WTC11 (cell line): Measurements from ENCODE around the gene PSMC3. TPM values are rescaled to one million over a fixed set of nuclear protein-coding genes. Genes with fewer than 3 reads are reported as not detected.

Experiments used
- ATAC-seq: fragments of 200-7000 bp; cut with Tn5 transposase; 2 replicates; pipeline ENCODE4 v1.10.0; 2021; ENCODE audit warnings: mild to moderate bottlenecking, moderate library complexity
- CTCF ChIA-PET: fragments of 300-600 bp; sonication (Branson Sonifier 250); formaldehyde crosslinking; loops from one replicate; lab custom pipeline; 2021; ENCODE audit warnings: antibody characterized with exemption; lab: Charles Lee
- POLR2A ChIA-PET: fragments of 350-600 bp; sonication (Branson Sonifier 250); formaldehyde crosslinking; loops from one replicate; lab custom pipeline; 2021; ENCODE audit warnings: antibody characterized with exemption; lab: Charles Lee
- DNase-seq: peaks from one replicate; pipeline ENCODE4 v3.0.0; 2021; ENCODE audit warnings: low spot score
- H3K27ac Mint-ChIP-seq: 2 replicates; pipeline ENCODE4 v1.8.0; 2021; ENCODE audit warnings: mixed read lengths
- H3K27me3 Mint-ChIP-seq: 2 replicates; pipeline ENCODE4 v1.8.0; 2021; ENCODE audit warnings: low read depth, mild to moderate bottlenecking, moderate library complexity, mixed read lengths
- H3K36me3 Mint-ChIP-seq: 2 replicates; pipeline ENCODE4 v1.8.0; 2021; ENCODE audit warnings: mixed read lengths
- H3K4me1 Mint-ChIP-seq: 2 replicates; pipeline ENCODE4 v1.8.0; 2022; ENCODE audit warnings: mixed read lengths
- H3K4me3 Mint-ChIP-seq: 2 replicates; pipeline ENCODE4 v1.8.0; 2021; ENCODE audit warnings: mild to moderate bottlenecking, moderate library complexity, mixed read lengths
- H3K9me3 Mint-ChIP-seq: 2 replicates; pipeline ENCODE4 v1.8.0; 2021; ENCODE audit warnings: mixed read lengths
- EMX1 ChIP-seq: fragments of 250-450 bp; sonication (Bioruptor Pico); IDR thresholded peaks from 2 replicates; pipeline ENCODE4 v1.8.0; 2021; ENCODE audit warnings: mild to moderate bottlenecking
- FOXP4 ChIP-seq: sonication (generic); formaldehyde crosslinking; IDR thresholded peaks from 2 replicates; pipeline ENCODE4 v1.8.0; 2022; ENCODE audit warnings: mild to moderate bottlenecking, missing genetic modification reagents
- HMGA2 ChIP-seq: fragments of 250-450 bp; sonication (Bioruptor Pico); IDR thresholded peaks from 2 replicates; pipeline ENCODE4 v1.4.0; 2021; ENCODE audit warnings: mild to moderate bottlenecking, moderate library complexity
- IRF2 ChIP-seq: sonication (generic); formaldehyde crosslinking; IDR thresholded peaks from 2 replicates; pipeline ENCODE4 v1.8.0; 2022; ENCODE audit warnings: low read depth, missing genetic modification reagents, borderline replicate concordance
- MYBL2 ChIP-seq: sonication (generic); formaldehyde crosslinking; IDR thresholded peaks from 2 replicates; pipeline ENCODE4 v1.8.1; 2023; ENCODE audit warnings: mild to moderate bottlenecking, moderate library complexity, missing genetic modification reagents
- NFE2L1 ChIP-seq: sonication (generic); formaldehyde crosslinking; IDR thresholded peaks from 2 replicates; pipeline ENCODE4 v1.8.1; 2023; ENCODE audit warnings: missing genetic modification reagents
- NR1H2 ChIP-seq: sonication (generic); formaldehyde crosslinking; IDR thresholded peaks from 2 replicates; pipeline ENCODE4 v1.9.0; 2021; ENCODE audit warnings: mild to moderate bottlenecking, moderate library complexity, missing genetic modification reagents
- NR3C1 ChIP-seq: sonication (generic); formaldehyde crosslinking; conservative IDR thresholded peaks from 2 replicates; pipeline ENCODE4 v1.8.1; 2023; ENCODE audit warnings: low read depth, mild to moderate bottlenecking, missing genetic modification reagents
- OVOL2 ChIP-seq: fragments of 250-450 bp; sonication (Bioruptor Pico); IDR thresholded peaks from 2 replicates; pipeline ENCODE4 v1.9.0; 2021; ENCODE audit warnings: mild to moderate bottlenecking, borderline replicate concordance
- RORB ChIP-seq: fragments of 250-450 bp; sonication (Bioruptor Pico); IDR thresholded peaks from 2 replicates; pipeline ENCODE4 v1.9.0; 2021; ENCODE audit warnings: mild to moderate bottlenecking
- SOX15 ChIP-seq: fragments of 250-450 bp; sonication (Bioruptor Pico); IDR thresholded peaks from 2 replicates; pipeline ENCODE4 v1.9.0; 2021; ENCODE audit warnings: mild to moderate bottlenecking
- STAT6 ChIP-seq: sonication (generic); formaldehyde crosslinking; conservative IDR thresholded peaks from 2 replicates; pipeline ENCODE4 v1.8.1; 2023; ENCODE audit warnings: mild to moderate bottlenecking, low read depth, missing genetic modification reagents, moderate library complexity
- ZNF263 ChIP-seq: sonication (generic); formaldehyde crosslinking; IDR thresholded peaks from 2 replicates; pipeline ENCODE4 v1.8.1; 2022; ENCODE audit warnings: low read depth, mild to moderate bottlenecking, moderate library complexity, missing genetic modification reagents
- ZNF423 ChIP-seq: fragments of 250-450 bp; sonication (Bioruptor Pico); IDR thresholded peaks from 2 replicates; pipeline ENCODE4 v2.1.2; 2022; ENCODE audit warnings: mild to moderate bottlenecking, moderate library complexity
- total RNA-seq: library from RNA; stranded (reverse); gene quantifications from 3 replicates; pipeline ENCODE4 v1.2.3, GENCODE V29; 2021
- TF ChIP-seq, protein P1 (sequence below): sonication (generic); formaldehyde crosslinking; IDR thresholded peaks from 2 replicates; pipeline ENCODE4 v1.8.1; 2023; ENCODE audit warnings: mild to moderate bottlenecking, moderate library complexity, missing genetic modification reagents
- TF ChIP-seq, protein P2 (sequence below): sonication (generic); formaldehyde crosslinking; IDR thresholded peaks from 2 replicates; pipeline ENCODE4 v1.8.0; 2022; ENCODE audit warnings: mild to moderate bottlenecking, missing genetic modification reagents
- TF ChIP-seq, protein P3 (sequence below): sonication (generic); formaldehyde crosslinking; IDR thresholded peaks from 2 replicates; pipeline ENCODE4 v1.8.0; 2023; ENCODE audit warnings: missing genetic modification reagents, mild to moderate bottlenecking, borderline replicate concordance

PSMC3 gene
- total RNA-seq, 1 experiment from 2014 or later = 162 TPM

DNA sequence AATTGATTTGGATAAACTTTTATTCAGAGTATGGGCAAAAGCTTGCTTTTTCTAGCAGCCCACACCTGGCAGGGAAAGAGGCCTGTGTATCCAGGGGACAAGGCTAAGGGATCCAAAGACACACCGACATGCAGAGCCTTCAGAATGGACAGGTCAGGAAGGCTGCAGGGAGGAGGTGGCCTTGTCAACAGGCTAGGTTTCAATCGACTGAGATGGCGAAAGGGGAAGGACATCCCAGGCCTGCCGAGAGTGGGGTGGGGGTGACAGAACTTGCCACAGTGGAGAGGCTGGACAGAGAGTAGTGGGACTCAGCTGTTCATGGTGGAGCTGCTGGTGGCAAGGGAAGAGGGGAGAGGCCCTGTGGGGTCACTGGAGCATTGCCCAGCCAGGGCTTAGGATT lies 23.1 kb downstream of the PSMC3 start:
- ChIA-PET CTCF (interaction anchor here (0.6 to 2.1 kb wide), 3 partner anchors 9 to 51 kb away, joined by 3 to 10 read pairs (median 3); no protein-coding TSS in a partner anchor), POLR2A (no interaction called here)
- no peaks in the 10 kb centered on the region for H3K27me3 Mint-ChIP-seq
- no peak for TF ChIP-seq MYBL2
- TF ChIP-seq, protein P1, sequence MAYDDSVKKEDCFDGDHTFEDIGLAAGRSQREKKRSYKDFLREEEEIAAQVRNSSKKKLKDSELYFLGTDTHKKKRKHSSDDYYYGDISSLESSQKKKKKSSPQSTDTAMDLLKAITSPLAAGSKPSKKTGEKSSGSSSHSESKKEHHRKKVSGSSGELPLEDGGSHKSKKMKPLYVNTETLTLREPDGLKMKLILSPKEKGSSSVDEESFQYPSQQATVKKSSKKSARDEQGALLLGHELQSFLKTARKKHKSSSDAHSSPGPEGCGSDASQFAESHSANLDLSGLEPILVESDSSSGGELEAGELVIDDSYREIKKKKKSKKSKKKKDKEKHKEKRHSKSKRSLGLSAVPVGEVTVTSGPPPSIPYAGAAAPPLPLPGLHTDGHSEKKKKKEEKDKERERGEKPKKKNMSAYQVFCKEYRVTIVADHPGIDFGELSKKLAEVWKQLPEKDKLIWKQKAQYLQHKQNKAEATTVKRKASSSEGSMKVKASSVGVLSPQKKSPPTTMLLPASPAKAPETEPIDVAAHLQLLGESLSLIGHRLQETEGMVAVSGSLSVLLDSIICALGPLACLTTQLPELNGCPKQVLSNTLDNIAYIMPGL (CRISPR knock-in tag) = no peak
- TF ChIP-seq STAT6 (CRISPR knock-in tag) = no peak
- TF ChIP-seq, protein P2, sequence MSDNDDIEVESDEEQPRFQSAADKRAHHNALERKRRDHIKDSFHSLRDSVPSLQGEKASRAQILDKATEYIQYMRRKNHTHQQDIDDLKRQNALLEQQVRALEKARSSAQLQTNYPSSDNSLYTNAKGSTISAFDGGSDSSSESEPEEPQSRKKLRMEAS (CRISPR knock-in tag) = no peak
- no peak for TF ChIP-seq EMX1 (CRISPR knock-in tag)
- TF ChIP-seq IRF2 = no peak
- no peak for TF ChIP-seq RORB
- TF ChIP-seq, protein P3, sequence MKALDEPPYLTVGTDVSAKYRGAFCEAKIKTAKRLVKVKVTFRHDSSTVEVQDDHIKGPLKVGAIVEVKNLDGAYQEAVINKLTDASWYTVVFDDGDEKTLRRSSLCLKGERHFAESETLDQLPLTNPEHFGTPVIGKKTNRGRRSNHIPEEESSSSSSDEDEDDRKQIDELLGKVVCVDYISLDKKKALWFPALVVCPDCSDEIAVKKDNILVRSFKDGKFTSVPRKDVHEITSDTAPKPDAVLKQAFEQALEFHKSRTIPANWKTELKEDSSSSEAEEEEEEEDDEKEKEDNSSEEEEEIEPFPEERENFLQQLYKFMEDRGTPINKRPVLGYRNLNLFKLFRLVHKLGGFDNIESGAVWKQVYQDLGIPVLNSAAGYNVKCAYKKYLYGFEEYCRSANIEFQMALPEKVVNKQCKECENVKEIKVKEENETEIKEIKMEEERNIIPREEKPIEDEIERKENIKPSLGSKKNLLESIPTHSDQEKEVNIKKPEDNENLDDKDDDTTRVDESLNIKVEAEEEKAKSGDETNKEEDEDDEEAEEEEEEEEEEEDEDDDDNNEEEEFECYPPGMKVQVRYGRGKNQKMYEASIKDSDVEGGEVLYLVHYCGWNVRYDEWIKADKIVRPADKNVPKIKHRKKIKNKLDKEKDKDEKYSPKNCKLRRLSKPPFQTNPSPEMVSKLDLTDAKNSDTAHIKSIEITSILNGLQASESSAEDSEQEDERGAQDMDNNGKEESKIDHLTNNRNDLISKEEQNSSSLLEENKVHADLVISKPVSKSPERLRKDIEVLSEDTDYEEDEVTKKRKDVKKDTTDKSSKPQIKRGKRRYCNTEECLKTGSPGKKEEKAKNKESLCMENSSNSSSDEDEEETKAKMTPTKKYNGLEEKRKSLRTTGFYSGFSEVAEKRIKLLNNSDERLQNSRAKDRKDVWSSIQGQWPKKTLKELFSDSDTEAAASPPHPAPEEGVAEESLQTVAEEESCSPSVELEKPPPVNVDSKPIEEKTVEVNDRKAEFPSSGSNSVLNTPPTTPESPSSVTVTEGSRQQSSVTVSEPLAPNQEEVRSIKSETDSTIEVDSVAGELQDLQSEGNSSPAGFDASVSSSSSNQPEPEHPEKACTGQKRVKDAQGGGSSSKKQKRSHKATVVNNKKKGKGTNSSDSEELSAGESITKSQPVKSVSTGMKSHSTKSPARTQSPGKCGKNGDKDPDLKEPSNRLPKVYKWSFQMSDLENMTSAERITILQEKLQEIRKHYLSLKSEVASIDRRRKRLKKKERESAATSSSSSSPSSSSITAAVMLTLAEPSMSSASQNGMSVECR = no peak
- no peak for TF ChIP-seq ZNF263 (CRISPR knock-in tag)
- TF ChIP-seq NFE2L1 = no peak
- TF ChIP-seq HMGA2 (CRISPR knock-in tag) = no peak
- no peak for TF ChIP-seq FOXP4 (CRISPR knock-in tag)
- TF ChIP-seq NR1H2 = no peak
- TF ChIP-seq NR3C1 (CRISPR knock-in tag) = no peak
- TF ChIP-seq OVOL2 (CRISPR knock-in tag) = no peak
- no peak for TF ChIP-seq ZNF423 (CRISPR knock-in tag)
- TF ChIP-seq SOX15 = no peak
- no peak for DNase-seq
- no peaks in the 10 kb centered on the region for H3K36me3 Mint-ChIP-seq
- H3K4me1 Mint-ChIP-seq = peaks cover 39% of the 10 kb centered on the region
- H3K9me3 Mint-ChIP-seq = no peaks in the 10 kb centered on the region
- no peak for ATAC-seq
- H3K27ac Mint-ChIP-seq = peak overlapping the region; percentile 66; the same call in 1 of the 2 replicates
- no peak overlapping the region for H3K4me3 Mint-ChIP-seq
